Karpas-422 (cell line): ENCODE measurements around the gene TCF7L2. TPM values are rescaled to one million over a fixed set of nuclear protein-coding genes. Genes with fewer than 3 reads are reported as not detected.

Source experiments
- DNase-seq: peaks from one replicate; pipeline ENCODE4 v3.0.0-alpha.2; 2015
- H2AFZ ChIP-seq: fragments of 200-600 bp; sonication (generic); 2 replicates; pipeline ENCODE4 v1.6.1; 2014; ENCODE audit warnings: antibody characterized with exemption, low read length, mixed read lengths
- H3K27ac ChIP-seq: fragments of 200-600 bp; sonication (generic); 2 replicates; pipeline ENCODE4 v1.5.1; 2014; ENCODE audit warnings: mild to moderate bottlenecking, low read length, moderate library complexity
- H3K27me3 ChIP-seq: fragments of 200-600 bp; sonication (generic); 2 replicates; pipeline ENCODE4 v1.6.1; 2014; ENCODE audit warnings: low read length, mixed read lengths
- H3K36me3 ChIP-seq: fragments of 200-600 bp; sonication (generic); 2 replicates; pipeline ENCODE4 v1.6.1; 2014; ENCODE audit warnings: low read length, mixed read lengths; ENCODE audit not compliant: insufficient read depth
- H3K4me1 ChIP-seq: fragments of 200-600 bp; sonication (generic); 2 replicates; pipeline ENCODE4 v1.6.1; 2014; ENCODE audit warnings: mild to moderate bottlenecking, low read length, mixed read lengths
- H3K4me2 ChIP-seq: fragments of 200-600 bp; sonication (generic); 2 replicates; pipeline ENCODE4 v1.6.1; 2014; ENCODE audit warnings: low read length, low read depth, mild to moderate bottlenecking; ENCODE audit not compliant: poor library complexity, severe bottlenecking
- H3K4me3 ChIP-seq: fragments of 200-600 bp; sonication (generic); 2 replicates; pipeline ENCODE4 v1.5.1; 2014; ENCODE audit warnings: mild to moderate bottlenecking, antibody characterized with exemption, low read length, mixed read lengths
- H3K79me2 ChIP-seq: fragments of 200-600 bp; sonication (generic); 2 replicates; pipeline ENCODE4 v1.6.1; 2014; ENCODE audit warnings: mild to moderate bottlenecking, low read length, mixed read lengths
- H3K9ac ChIP-seq: fragments of 200-600 bp; sonication (generic); 2 replicates; pipeline ENCODE4 v1.6.0; 2014; ENCODE audit warnings: low read length
- H3K9me2 ChIP-seq: fragments of 200-600 bp; sonication (generic), shearing (Covaris generic); replicated peaks from 2 replicates; pipeline ENCODE4 v1.6.0; 2014; ENCODE audit warnings: mild to moderate bottlenecking, low read length, moderate library complexity; ENCODE audit not compliant: insufficient read depth
- H3K9me3 ChIP-seq: fragments of 300-700, 200-600 bp; sonication (generic); 2 replicates; pipeline ENCODE4 v1.6.1; 2014; ENCODE audit warnings: low read length, mixed read lengths
- H4K20me1 ChIP-seq: fragments of 200-600 bp; sonication (generic); 2 replicates; pipeline ENCODE4 v1.6.1; 2014; ENCODE audit warnings: mild to moderate bottlenecking, antibody characterized with exemption, low read length, low read depth; ENCODE audit not compliant: insufficient read depth
- total RNA-seq: library from RNA; depleted of rRNA; stranded (reverse); fragments of >200 nt; shearing (Covaris generic); gene quantifications from 2 replicates; pipeline ENCODE4 v1.2.3, GENCODE V29; 2014; ENCODE audit warnings: low replicate concordance

TCF7L2 gene
- total RNA-seq, 1 experiment from 2014 or later, result not detected

- no peak overlapping the region for H3K4me2 ChIP-seq
- no peaks in the 10 kb centered on the region for H3K36me3 ChIP-seq
- H4K20me1 ChIP-seq, result no peaks in the 10 kb centered on the region
- H3K9me3 ChIP-seq, result no peaks in the 10 kb centered on the region
- no peaks in the 10 kb centered on the region for H3K4me1 ChIP-seq
- H3K4me3 ChIP-seq, result no peak overlapping the region
- H3K9me2 ChIP-seq, result no peaks in the 10 kb centered on the region
- H3K27me3 ChIP-seq, result no peaks in the 10 kb centered on the region
- H3K79me2 ChIP-seq, result no peaks in the 10 kb centered on the region
- no peak for DNase-seq
- H3K27ac ChIP-seq, result no peak overlapping the region
- no peak overlapping the region for H2AFZ ChIP-seq
- no peak overlapping the region for H3K9ac ChIP-seq
Observed at GRCh38 chr10:113027574-113028455, 77.8 kb downstream of the TCF7L2 start.

- Histone ChIP-seq H3K9me2 (no peaks in the 10 kb centered on the region), H2AFZ (no peak overlapping the region), H3K36me3 (no peaks in the 10 kb centered on the region), H3K4me2 (no peak overlapping the region), H3K27me3 (no peaks in the 10 kb centered on the region), H3K9ac (no peak overlapping the region), H3K9me3 (no peaks in the 10 kb centered on the region), H3K4me3 (no peak overlapping the region), H3K27ac (no peak overlapping the region), H4K20me1 (no peaks in the 10 kb centered on the region), H3K4me1 (no peaks in the 10 kb centered on the region), H3K79me2 (no peaks in the 10 kb centered on the region)
- DNase-seq, result no peak
Observed at GRCh38 chr10:113028456-113029440, 78.7 kb downstream of the TCF7L2 start.

DNA sequence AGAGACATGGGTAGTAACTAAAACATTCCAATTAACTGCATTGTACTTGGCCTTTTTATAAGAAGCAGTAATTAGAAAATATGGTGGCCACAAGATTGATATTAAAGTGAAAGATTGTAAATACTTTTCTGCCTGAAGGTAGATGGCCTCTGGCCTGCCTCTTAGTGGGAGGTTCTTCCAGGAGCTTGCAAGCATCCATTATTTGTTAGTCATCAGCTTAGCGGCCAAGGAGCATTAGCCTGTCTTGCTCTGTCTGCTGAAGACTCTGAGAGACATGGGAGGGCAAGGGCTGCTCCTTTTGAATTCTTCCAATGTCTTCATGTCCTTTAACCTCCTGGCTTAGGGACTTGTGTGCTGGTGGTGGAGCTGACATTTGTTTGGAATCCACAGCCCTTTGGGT is 80.4 kb downstream of the TCF7L2 start:
- no peak overlapping the region for H3K27ac ChIP-seq
- no peaks in the 10 kb centered on the region for H4K20me1 ChIP-seq
- no peaks in the 10 kb centered on the region for H3K27me3 ChIP-seq
- no peak overlapping the region for H3K4me3 ChIP-seq
- H3K4me2 ChIP-seq, result no peak overlapping the region
- DNase-seq, result no peak
- H3K9ac ChIP-seq, result no peak overlapping the region
- no peaks in the 10 kb centered on the region for H3K36me3 ChIP-seq
- H3K9me3 ChIP-seq, result no peaks in the 10 kb centered on the region
- no peaks in the 10 kb centered on the region for H3K9me2 ChIP-seq
- H3K4me1 ChIP-seq, result no peaks in the 10 kb centered on the region
- H2AFZ ChIP-seq, result no peak overlapping the region
- H3K79me2 ChIP-seq, result no peaks in the 10 kb centered on the region

DNA sequence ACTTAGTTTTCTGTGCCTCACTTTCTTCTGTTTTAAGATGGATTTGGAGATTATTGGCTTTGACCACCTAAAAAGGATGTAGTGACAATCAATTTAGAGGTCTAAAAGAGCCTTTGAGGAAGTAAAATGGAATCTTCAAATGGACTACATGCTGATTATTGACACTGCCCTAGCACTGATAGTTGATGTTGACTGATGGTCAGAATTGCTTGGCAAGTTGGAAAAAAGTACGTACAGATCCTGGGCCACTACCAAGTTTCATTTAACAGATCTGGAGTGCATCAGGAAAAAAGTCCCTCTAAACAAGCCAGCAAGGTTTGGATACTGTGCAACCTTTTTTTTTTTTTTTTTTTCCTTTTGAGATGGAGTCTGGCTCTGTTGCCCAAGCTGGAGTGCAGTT is 81.1 kb downstream of the TCF7L2 start:
- Histone ChIP-seq H3K4me3 (no peak overlapping the region), H3K79me2 (no peaks in the 10 kb centered on the region), H3K27me3 (no peaks in the 10 kb centered on the region), H3K36me3 (no peaks in the 10 kb centered on the region), H3K9me3 (no peaks in the 10 kb centered on the region), H4K20me1 (no peaks in the 10 kb centered on the region), H3K9ac (no peak overlapping the region), H3K27ac (no peak overlapping the region), H3K9me2 (no peaks in the 10 kb centered on the region), H2AFZ (no peak overlapping the region), H3K4me2 (no peak overlapping the region), H3K4me1 (no peaks in the 10 kb centered on the region)
- DNase-seq, result no peak

DNA sequence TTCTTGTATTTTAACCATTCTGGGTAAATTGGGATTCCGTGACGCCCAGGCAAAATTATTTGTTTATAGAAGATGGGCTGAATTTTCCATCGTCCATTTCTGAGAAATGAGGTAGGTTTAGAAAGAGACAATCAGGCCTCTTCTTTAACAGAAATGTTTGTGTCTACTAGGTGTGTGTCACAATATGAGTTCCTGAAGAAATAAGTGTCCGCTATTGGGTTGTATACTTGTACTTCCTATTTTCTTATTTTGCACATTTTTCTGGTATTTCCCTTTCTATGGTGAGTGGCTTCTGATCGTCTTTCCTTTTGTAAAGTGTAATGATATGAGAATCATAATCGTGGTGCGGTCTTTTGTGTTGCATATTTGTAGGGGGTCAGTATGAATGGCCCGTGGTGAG is 83.9 kb downstream of the TCF7L2 start:
- Histone ChIP-seq H3K79me2 (no peaks in the 10 kb centered on the region), H2AFZ (no peak overlapping the region), H3K9ac (no peak overlapping the region), H3K4me2 (no peak overlapping the region), H4K20me1 (no peaks in the 10 kb centered on the region), H3K27me3 (no peaks in the 10 kb centered on the region), H3K9me2 (no peaks in the 10 kb centered on the region), H3K4me1 (no peaks in the 10 kb centered on the region), H3K4me3 (no peak overlapping the region), H3K9me3 (no peaks in the 10 kb centered on the region), H3K36me3 (no peaks in the 10 kb centered on the region), H3K27ac (no peak overlapping the region)
- DNase-seq, result no peak

DNA sequence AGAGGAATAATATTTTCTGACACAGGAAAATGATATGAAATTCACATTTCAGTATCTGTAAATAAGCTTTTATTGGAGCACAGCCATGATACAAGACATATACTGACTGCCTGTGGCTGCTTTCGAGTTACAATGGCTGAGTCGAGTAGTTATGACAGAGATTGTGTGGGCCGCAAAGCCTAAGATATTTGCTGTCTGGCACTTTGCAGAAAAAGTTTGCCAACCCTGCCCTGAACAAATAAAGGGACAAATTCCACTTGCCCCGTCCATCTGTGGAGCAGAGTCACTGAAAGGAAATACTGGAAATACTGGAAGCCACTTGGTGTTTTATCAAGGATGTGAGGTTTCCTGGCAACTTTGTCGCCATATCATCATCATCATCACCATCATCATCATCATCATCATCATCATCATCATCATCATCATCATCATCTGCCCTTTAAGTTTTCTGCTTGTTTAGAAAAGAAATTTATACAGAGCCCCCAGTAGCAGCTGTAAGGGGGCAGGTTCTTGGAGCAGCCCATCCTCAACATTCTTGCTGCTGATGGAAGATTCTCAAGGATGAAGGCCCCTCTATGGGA is 85.8 kb downstream of the TCF7L2 start:
- no peak overlapping the region for H3K4me3 ChIP-seq
- H3K36me3 ChIP-seq, result no peaks in the 10 kb centered on the region
- no peak overlapping the region for H3K27ac ChIP-seq
- no peak for DNase-seq
- H3K79me2 ChIP-seq, result no peaks in the 10 kb centered on the region
- H2AFZ ChIP-seq, result no peak overlapping the region
- H3K9me2 ChIP-seq, result no peaks in the 10 kb centered on the region
- H3K9me3 ChIP-seq, result no peaks in the 10 kb centered on the region
- no peaks in the 10 kb centered on the region for H3K4me1 ChIP-seq
- no peaks in the 10 kb centered on the region for H4K20me1 ChIP-seq
- H3K4me2 ChIP-seq, result no peak overlapping the region
- H3K27me3 ChIP-seq, result no peaks in the 10 kb centered on the region
- H3K9ac ChIP-seq, result no peak overlapping the region

DNA sequence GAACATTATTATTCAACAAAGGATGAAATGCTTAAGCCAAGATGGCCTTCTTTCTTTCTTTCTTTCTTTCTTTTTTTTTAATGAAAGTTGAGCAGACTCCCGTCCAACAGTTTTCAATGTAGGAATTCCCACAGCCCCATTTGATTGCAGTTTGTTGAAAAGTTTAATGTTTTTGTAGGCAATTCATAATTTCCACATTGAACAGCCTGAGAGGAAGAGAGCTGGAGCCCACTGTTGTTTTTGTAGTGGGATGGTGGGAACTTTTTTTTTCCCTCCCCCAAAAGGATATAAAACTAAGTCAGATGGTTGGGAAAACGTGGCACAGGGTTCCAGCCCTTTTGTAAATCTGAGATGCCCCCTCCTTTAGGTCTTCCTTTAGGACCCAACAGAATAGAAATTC is 86.6 kb downstream of the TCF7L2 start:
- no peaks in the 10 kb centered on the region for H3K9me2 ChIP-seq
- no peak overlapping the region for H3K9ac ChIP-seq
- H3K4me2 ChIP-seq, result no peak overlapping the region
- DNase-seq, result no peak
- H4K20me1 ChIP-seq, result no peaks in the 10 kb centered on the region
- no peaks in the 10 kb centered on the region for H3K9me3 ChIP-seq
- no peaks in the 10 kb centered on the region for H3K79me2 ChIP-seq
- H2AFZ ChIP-seq, result no peak overlapping the region
- no peaks in the 10 kb centered on the region for H3K27me3 ChIP-seq
- no peak overlapping the region for H3K27ac ChIP-seq
- no peak overlapping the region for H3K4me3 ChIP-seq
- no peaks in the 10 kb centered on the region for H3K36me3 ChIP-seq
- no peaks in the 10 kb centered on the region for H3K4me1 ChIP-seq

GRCh38 chr10:113037218-113037617 is 87.2 kb downstream of the TCF7L2 start:
- Histone ChIP-seq H3K79me2 (no peaks in the 10 kb centered on the region), H3K4me3 (no peak overlapping the region), H3K9me2 (no peaks in the 10 kb centered on the region), H4K20me1 (no peaks in the 10 kb centered on the region), H3K9me3 (no peaks in the 10 kb centered on the region), H3K4me2 (no peak overlapping the region), H3K9ac (no peak overlapping the region), H3K36me3 (no peaks in the 10 kb centered on the region), H3K4me1 (no peaks in the 10 kb centered on the region), H3K27me3 (no peaks in the 10 kb centered on the region), H2AFZ (no peak overlapping the region), H3K27ac (no peak overlapping the region)
- DNase-seq, result no peak
